Activated CD4-positive, CD25-positive, alpha-beta regulatory T cell (primary cell): ENCODE measurements around the gene OR5C1.
"Not testable (repeated sequence)": the region's sequence is repeated elsewhere in the genome, so short reads cannot be mapped to it uniquely, and the experiment has no call there.

Source experiments
- DNase-seq, 4 experiments: peaks; one replicate each; lab custom pipeline; 2025; lab: John Stamatoyannopoulos, UW

OR5C1 gene

GRCh38 chr9:122810306-122810946, 21.7 kb downstream of the OR5C1 start:
- peak; percentile 34 to 47 (median 46) for DNase-seq

- no peak for DNase-seq
Measured at GRCh38 chr9:122812736-122813135, 24.0 kb downstream of the OR5C1 start.

GRCh38 chr9:122814545-122814944, 25.8 kb downstream of the OR5C1 start:
- no peak for DNase-seq

GRCh38 chr9:122815544-122815943, 26.8 kb downstream of the OR5C1 start:
- no peak for DNase-seq

- peak in 2 of 4 experiments; percentile 15 to 25 for DNase-seq
Measured at GRCh38 chr9:122816163-122816867, 27.6 kb downstream of the OR5C1 start.

GRCh38 chr9:122819326-122819725, 30.6 kb downstream of the OR5C1 start:
- DNase-seq, result no peak

- no peak for DNase-seq
Measured at GRCh38 chr9:122819791-122820489, 31.2 kb downstream of the OR5C1 start.

GRCh38 chr9:122820490-122820845, 31.7 kb downstream of the OR5C1 start:
- DNase-seq, result no peak

GRCh38 chr9:122821278-122821943, 32.7 kb downstream of the OR5C1 start:
- DNase-seq, result no peak

- DNase-seq, result no peak
Measured at GRCh38 chr9:122822056-122822455, 33.3 kb downstream of the OR5C1 start.

- no peak for DNase-seq
Measured at GRCh38 chr9:122822938-122823337, 34.2 kb downstream of the OR5C1 start.

GRCh38 chr9:122827761-122828093, 39.0 kb downstream of the OR5C1 start:
- DNase-seq, result no peak

GRCh38 chr9:122828965-122829284, 40.2 kb downstream of the OR5C1 start:
- not testable (repeated sequence) for DNase-seq

GRCh38 chr9:122832194-122832593, 43.5 kb downstream of the OR5C1 start:
- DNase-seq, result no peak

- no peak for DNase-seq
Measured at GRCh38 chr9:122835313-122835731, 46.6 kb downstream of the OR5C1 start.

GRCh38 chr9:122837266-122837850, 48.6 kb downstream of the OR5C1 start:
- no peak for DNase-seq

- DNase-seq, result not testable (repeated sequence)
Measured at GRCh38 chr9:122838441-122838840, 49.7 kb downstream of the OR5C1 start.
